ENCODE measurements around the gene SOCS2. TPM values are rescaled to one million over a fixed set of nuclear protein-coding genes. Genes with fewer than 3 reads are reported as not detected.

SOCS2 gene
- total RNA-seq, 2 donors from 2014 or later: 125 to 273 TPM

- no peaks in the 10 kb centered on the region for H3K27me3 ChIP-seq (replicated peaks; ENCODE audit: insufficient read depth)
- WGBS: 45% methylated on average over 4 of the region's 4 CpGs
- H3K4me3 ChIP-seq: no peak overlapping the region
- DNase-seq (ENCODE audit: low spot score): no peak
- intact Hi-C loops (cut with DNase I): no loop called here
- no peaks in the 10 kb centered on the region for H3K36me3 ChIP-seq
- peak overlapping the region in 1 of 2 donors; percentile 63 for H3K27ac ChIP-seq
- H3K4me1 ChIP-seq (replicated peaks): peaks cover 3% of the 10 kb centered on the region
- H3K9me3 ChIP-seq: no peaks in the 10 kb centered on the region
- TF ChIP-seq POLR2A (IDR thresholded peaks at IDR 0.05): no peak
- TF ChIP-seq POLR2AphosphoS5 (IDR thresholded peaks at IDR 0.05): no peak
- no peak for TF ChIP-seq CTCF (IDR thresholded peaks at IDR 0.05)
Observed at GRCh38 chr12:93603762-93604161, 31.3 kb downstream of the SOCS2 start.

- intact Hi-C loops (cut with DNase I): no loop called here
- Histone ChIP-seq H3K27ac (no peak overlapping the region), H3K27me3 (replicated peaks; ENCODE audit: insufficient read depth) (no peaks in the 10 kb centered on the region), H3K9me3 (no peaks in the 10 kb centered on the region), H3K4me1 (replicated peaks) (no peaks in the 10 kb centered on the region), H3K36me3 (no peaks in the 10 kb centered on the region), H3K4me3 (no peak overlapping the region)
- TF ChIP-seq POLR2A (IDR thresholded peaks at IDR 0.05) (no peak), POLR2AphosphoS5 (IDR thresholded peaks at IDR 0.05) (no peak), CTCF (IDR thresholded peaks at IDR 0.05) (no peak)
- no peak for DNase-seq (ENCODE audit: low spot score)
- WGBS: 94% methylated on average over 1 of the region's 1 CpG
Observed at GRCh38 chr12:93608313-93608712, 35.8 kb downstream of the SOCS2 start.

GRCh38 chr12:93609281-93610192, 37.1 kb downstream of the SOCS2 start:
- H3K36me3 ChIP-seq: no peaks in the 10 kb centered on the region
- TF ChIP-seq POLR2AphosphoS5 (IDR thresholded peaks at IDR 0.05) (no peak), CTCF (IDR thresholded peaks at IDR 0.05) (no peak), POLR2A (IDR thresholded peaks at IDR 0.05) (no peak)
- H3K4me1 ChIP-seq (replicated peaks): no peaks in the 10 kb centered on the region
- no peak overlapping the region for H3K4me3 ChIP-seq
- H3K27me3 ChIP-seq (replicated peaks; ENCODE audit: insufficient read depth): no peaks in the 10 kb centered on the region
- WGBS: 99% methylated on average over 4 of the region's 4 CpGs
- no peak for DNase-seq (ENCODE audit: low spot score)
- no peak overlapping the region for H3K27ac ChIP-seq
- H3K9me3 ChIP-seq: no peaks in the 10 kb centered on the region
- intact Hi-C loops (cut with DNase I): no loop called here

GRCh38 chr12:93612776-93613175, 40.3 kb downstream of the SOCS2 start:
- TF ChIP-seq POLR2AphosphoS5 (IDR thresholded peaks at IDR 0.05) (no peak), CTCF (IDR thresholded peaks at IDR 0.05) (no peak), POLR2A (IDR thresholded peaks at IDR 0.05) (no peak)
- Histone ChIP-seq H3K27ac (no peak overlapping the region), H3K9me3 (no peaks in the 10 kb centered on the region), H3K4me3 (no peak overlapping the region), H3K36me3 (no peaks in the 10 kb centered on the region), H3K4me1 (replicated peaks) (no peaks in the 10 kb centered on the region), H3K27me3 (replicated peaks; ENCODE audit: insufficient read depth) (no peaks in the 10 kb centered on the region)
- intact Hi-C loops (cut with DNase I): no loop called here
- WGBS: 53% methylated on average over 4 of the region's 4 CpGs
- no peak for DNase-seq (ENCODE audit: low spot score)
